GM12878 (cell line): ENCODE data around the gene SP6. TPM values are rescaled to one million over a fixed set of nuclear protein-coding genes. Genes with fewer than 3 reads are reported as not detected.

Experiments
- ATAC-seq: fragments of 200-7000 bp; cut with Tn5 transposase; 3 replicates; pipeline ENCODE4 v1.9.1; 2020; ENCODE audit warnings: mild to moderate bottlenecking, moderate library complexity
- BruUV-seq: library from RNA; stranded (reverse); fragments of 400-500 nt; replicated peaks from 2 replicates; lab custom pipeline; 2021; lab: Mats Ljungman, UMichigan
- CTCF ChIA-PET: fragments of 300-600 bp; sonication (Branson Sonifier 250); formaldehyde crosslinking; extraction: SDS; loops from one replicate; lab custom pipeline; 2021; ENCODE audit warnings: inconsistent platforms; lab: Yijun Ruan, JAX
- POLR2A ChIA-PET: fragments of 350-600 bp; formaldehyde crosslinking; extraction: SDS; loops from one replicate; lab custom pipeline; 2021; ENCODE audit warnings: inconsistent platforms; lab: Charles Lee
- RAD21 ChIA-PET: fragments of 300-600 bp; sonication (Branson Sonifier 250); formaldehyde crosslinking; loops from one replicate; lab custom pipeline; 2023; ENCODE audit warnings: antibody characterized with exemption; ENCODE audit not compliant: unreplicated experiment; lab: Charles Lee
- SMC1A ChIA-PET: fragments of 300-600 bp; sonication (Branson Sonifier 250); formaldehyde crosslinking; loops from one replicate; lab custom pipeline; 2023; ENCODE audit not compliant: unreplicated experiment, uncharacterized antibody; lab: Charles Lee
- DNase-seq: peaks from one replicate; pipeline ENCODE4 v3.0.0-alpha.2; 2011; ENCODE audit warnings: low read depth, low spot score
- FAIRE-seq: peaks from 3 replicates; lab custom pipeline; 2011; peaks lifted over from hg19 to GRCh38; lab: Jason Lieb, UNC
- H2AFZ ChIP-seq: 2 replicates; pipeline ENCODE4 v1.6.0; 2011; ENCODE audit warnings: low read depth, low read length, control low read depth; ENCODE audit not compliant: control insufficient read depth
- H3K27ac ChIP-seq: 2 replicates; pipeline ENCODE4 v1.5.1; 2011; ENCODE audit warnings: control low read depth; ENCODE audit not compliant: control insufficient read depth, insufficient read depth
- H3K27me3 ChIP-seq, 2 experiments: replicated peaks in 1 of 2; 2 replicates each; pipeline versions ENCODE4 v1.6.0 to v1.6.1; 2011; ENCODE audit warnings: low read length in 1 of 2; ENCODE audit not compliant: control insufficient read depth in 2 of 2, insufficient read depth in 2 of 2
- H3K36me3 ChIP-seq, 2 experiments: 2 replicates each; pipeline ENCODE4 v1.5.1; 2011; ENCODE audit warnings: low read length in 1 of 2; ENCODE audit not compliant: control insufficient read depth in 2 of 2, insufficient read depth in 2 of 2
- H3K4me1 ChIP-seq: 2 replicates; pipeline ENCODE4 v1.6.1; 2011; ENCODE audit warnings: mild to moderate bottlenecking, low read length, moderate library complexity, mixed read lengths; ENCODE audit not compliant: control insufficient read depth, insufficient read depth
- H3K4me2 ChIP-seq: 2 replicates; pipeline ENCODE4 v1.6.0; 2011; ENCODE audit warnings: control low read depth; ENCODE audit not compliant: control insufficient read depth, insufficient read depth
- H3K4me3 ChIP-seq: fragments of 200-600 bp; sonication (generic); 2 replicates; pipeline ENCODE4 v1.5.1; 2016
- H3K79me2 ChIP-seq: 2 replicates; pipeline ENCODE4 v1.6.0; 2011; ENCODE audit warnings: low read length; ENCODE audit not compliant: control insufficient read depth, insufficient read depth
- H3K9ac ChIP-seq: 2 replicates; pipeline ENCODE4 v1.8.0; 2011; ENCODE audit warnings: low read length, control low read depth, mixed read lengths; ENCODE audit not compliant: control insufficient read depth, insufficient read depth
- H3K9me3 ChIP-seq: replicated peaks from 3 replicates; pipeline ENCODE4 v1.5.1; 2011; ENCODE audit warnings: mild to moderate bottlenecking, low read length; ENCODE audit not compliant: control insufficient read depth, insufficient read depth
- H4K20me1 ChIP-seq: 2 replicates; pipeline ENCODE4 v1.6.0; 2011; ENCODE audit not compliant: control insufficient read depth, insufficient read depth
- BRCA1 ChIP-seq: IDR thresholded peaks from 2 replicates; pipeline ENCODE4 v1.6.1; 2011; ENCODE audit warnings: low read depth, low read length, improper control_type of control experiment
- HCFC1 ChIP-seq: fragments of 150-350 bp; IDR thresholded peaks from 2 replicates; pipeline ENCODE4 v1.6.1; 2014; ENCODE audit warnings: low read length
- HDAC6 ChIP-seq: fragments of 200-600 bp; sonication (generic); IDR thresholded peaks from one replicate; pipeline ENCODE4 v1.8.0; 2017; ENCODE audit warnings: antibody characterized with exemption; ENCODE audit not compliant: unreplicated experiment
- JUNB ChIP-seq: IDR thresholded peaks from 2 replicates; pipeline ENCODE4 v1.6.1; 2016; ENCODE audit warnings: antibody characterized with exemption, mild to moderate bottlenecking
- KDM1A ChIP-seq: fragments of 200-600 bp; sonication (generic); IDR thresholded peaks from 2 replicates; pipeline ENCODE4 v1.6.1; 2016; ENCODE audit warnings: borderline replicate concordance
- MYB ChIP-seq: fragments of 150-350 bp; IDR thresholded peaks from 2 replicates; pipeline ENCODE4 v1.6.1; 2014; ENCODE audit warnings: mild to moderate bottlenecking, low read depth, low read length, borderline replicate concordance
- NBN ChIP-seq: fragments of 450-650 bp; IDR thresholded peaks from 2 replicates; pipeline ENCODE4 v1.6.1; 2016
- NFYA ChIP-seq: IDR thresholded peaks from 2 replicates; pipeline ENCODE4 v1.6.1; 2011; ENCODE audit warnings: low read depth, mild to moderate bottlenecking, low read length, improper control_type of control experiment, borderline replicate concordance
- NR2C2 ChIP-seq: IDR thresholded peaks from 2 replicates; pipeline ENCODE4 v1.6.1; 2011; ENCODE audit warnings: borderline replicate concordance, low read depth; ENCODE audit not compliant: control insufficient read depth, insufficient read length
- NR2F1 ChIP-seq: fragments of 450-650 bp; conservative IDR thresholded peaks from 2 replicates; pipeline ENCODE4 v1.6.1; 2017; ENCODE audit warnings: mild to moderate bottlenecking
- NRF1 ChIP-seq: conservative IDR thresholded peaks from 2 replicates; pipeline ENCODE4 v1.6.1; 2011; ENCODE audit warnings: mild to moderate bottlenecking, low read depth, low read length, improper control_type of control experiment
- PAX5 ChIP-seq: IDR thresholded peaks from 2 replicates; pipeline ENCODE4 v1.6.1; 2011; ENCODE audit warnings: low read depth, low read length, borderline replicate concordance
- POLR2A ChIP-seq: IDR thresholded peaks from 2 replicates; pipeline ENCODE4 v1.6.1; 2011; ENCODE audit warnings: low read depth, mild to moderate bottlenecking, low read length
- SIN3A ChIP-seq: IDR thresholded peaks from 2 replicates; pipeline ENCODE4 v1.6.1; 2012; ENCODE audit warnings: low read depth, low read length, improper control_type of control experiment
- SKIL ChIP-seq: fragments of 450-650 bp; IDR thresholded peaks from 2 replicates; pipeline ENCODE4 v1.6.1; 2017; ENCODE audit warnings: mild to moderate bottlenecking, low read depth, inconsistent platforms; ENCODE audit not compliant: poor library complexity, severe bottlenecking
- SP1 ChIP-seq: IDR thresholded peaks from one replicate; pipeline ENCODE4 v1.6.1; 2011; ENCODE audit warnings: low read depth, low read length
- ZNF217 ChIP-seq: fragments of 450-650 bp; IDR thresholded peaks from 2 replicates; pipeline ENCODE4 v1.6.1; 2017; ENCODE audit warnings: antibody characterized with exemption, mild to moderate bottlenecking
- ZZZ3 ChIP-seq: IDR thresholded peaks from 2 replicates; pipeline ENCODE4 v1.6.1; 2011; ENCODE audit warnings: low read depth; ENCODE audit not compliant: control insufficient read depth, insufficient read length
- whole genome bisulfite sequencing: methylation state at CpG from one replicate; pipeline ENCODE4 v1.1.6; 2016; ENCODE audit warnings: low lambda C conversion rate; ENCODE audit not compliant: insufficient replicate concordance, insufficient coverage; ENCODE audit errors: missing lambda C conversion rate; 5-methylcytosine and 5-hydroxymethylcytosine counted together
- in situ Hi-C: fragments of 300-500 bp; cut with MboI; formaldehyde crosslinking; loops from 9 replicates; pipeline ENCODE4 v1.14.3; 2018; ENCODE audit warnings: mixed read lengths
- intact Hi-C: fragments of 100-400 bp; cut with micrococcal nuclease; formaldehyde crosslinking; loops from one replicate; pipeline ENCODE4 v1.14.2; 2022; ENCODE audit not compliant: unreplicated experiment
- polyA plus RNA-seq, 11 experiments: library from polyadenylated mRNA; depleted of rRNA in 4 of 11; unstranded in 6 of 11; stranded (reverse) in 5 of 11; fragments of >200 nt; fragmentation: Nextera tagmentation in 4 of 11; fragmentation: Illumina TruSeq in 1 of 11; extraction: Ambion mirVana in 4 of 11; extraction: Trizol in 1 of 11; gene quantifications; 1 replicate in 1 of 11; 2 replicates in 10 of 11; pipeline versions ENCODE4 v1.2.1 to v1.2.3, GENCODE V29; 2011 to 2016; ENCODE audit warnings: inconsistent platforms in 2 of 11, missing spikeins in 2 of 11, low read depth in 1 of 11
- total RNA-seq, 4 experiments: library from RNA; depleted of rRNA in 3 of 4; stranded (reverse); fragments of >200 nt in 3 of 4; fragmentation: Illumina TruSeq in 1 of 4; extraction: Trizol in 1 of 4; gene quantifications; 2 replicates each; pipeline versions ENCODE4 v1.2.1 to v1.2.3, GENCODE V29; 2013 to 2021
- TF ChIP-seq, protein P1 (sequence below): fragments of 450-650 bp; formaldehyde crosslinking; IDR thresholded peaks from 2 replicates; pipeline ENCODE4 v1.5.0; 2022; ENCODE audit warnings: mild to moderate bottlenecking, missing genetic modification characterization

SP6 gene
- total and polyA plus RNA-seq, 10 of the 15 experiments (the other 5 are each of a cell fraction or from before 2014, with no cell fraction given) = 0.05 to 0.15 (median 0.06) TPM; not detected in 7

GRCh38 chr17:47815106-47815918 is 35.7 kb downstream of the SP6 start:
- ChIA-PET POLR2A (no interaction called here), CTCF (interaction anchor here (0.8 kb wide), 1 partner anchor 14 kb away, joined by 6 read pairs; no protein-coding TSS in a partner anchor), RAD21 (no interaction called here), SMC1A (no interaction called here)
- Histone ChIP-seq H3K9me3 (no peaks in the 10 kb centered on the region), H3K9ac (no peak overlapping the region), H3K27ac (no peak overlapping the region), H3K4me2 (no peak overlapping the region), H3K4me1 (no peaks in the 10 kb centered on the region), H2AFZ (no peak overlapping the region), H4K20me1 (no peaks in the 10 kb centered on the region), H3K27me3 (no peaks in the 10 kb centered on the region), H3K4me3 (no peak overlapping the region), H3K79me2 (no peaks in the 10 kb centered on the region), H3K36me3 (peaks cover 3 to 11% of the 10 kb centered on the region in 2 experiments; a peak in 3 of 4 replicates)
- TF ChIP-seq NR2F1 = no peak
- no peak for TF ChIP-seq NRF1
- TF ChIP-seq POLR2A = no peak
- TF ChIP-seq NFYA = no peak
- no peak for TF ChIP-seq SP1
- TF ChIP-seq SIN3A = no peak
- no peak for TF ChIP-seq NR2C2
- no peak for TF ChIP-seq SKIL
- TF ChIP-seq HDAC6 = no peak
- no peak for TF ChIP-seq KDM1A
- no peak for TF ChIP-seq PAX5
- no peak for TF ChIP-seq ZNF217
- TF ChIP-seq, protein P1, sequence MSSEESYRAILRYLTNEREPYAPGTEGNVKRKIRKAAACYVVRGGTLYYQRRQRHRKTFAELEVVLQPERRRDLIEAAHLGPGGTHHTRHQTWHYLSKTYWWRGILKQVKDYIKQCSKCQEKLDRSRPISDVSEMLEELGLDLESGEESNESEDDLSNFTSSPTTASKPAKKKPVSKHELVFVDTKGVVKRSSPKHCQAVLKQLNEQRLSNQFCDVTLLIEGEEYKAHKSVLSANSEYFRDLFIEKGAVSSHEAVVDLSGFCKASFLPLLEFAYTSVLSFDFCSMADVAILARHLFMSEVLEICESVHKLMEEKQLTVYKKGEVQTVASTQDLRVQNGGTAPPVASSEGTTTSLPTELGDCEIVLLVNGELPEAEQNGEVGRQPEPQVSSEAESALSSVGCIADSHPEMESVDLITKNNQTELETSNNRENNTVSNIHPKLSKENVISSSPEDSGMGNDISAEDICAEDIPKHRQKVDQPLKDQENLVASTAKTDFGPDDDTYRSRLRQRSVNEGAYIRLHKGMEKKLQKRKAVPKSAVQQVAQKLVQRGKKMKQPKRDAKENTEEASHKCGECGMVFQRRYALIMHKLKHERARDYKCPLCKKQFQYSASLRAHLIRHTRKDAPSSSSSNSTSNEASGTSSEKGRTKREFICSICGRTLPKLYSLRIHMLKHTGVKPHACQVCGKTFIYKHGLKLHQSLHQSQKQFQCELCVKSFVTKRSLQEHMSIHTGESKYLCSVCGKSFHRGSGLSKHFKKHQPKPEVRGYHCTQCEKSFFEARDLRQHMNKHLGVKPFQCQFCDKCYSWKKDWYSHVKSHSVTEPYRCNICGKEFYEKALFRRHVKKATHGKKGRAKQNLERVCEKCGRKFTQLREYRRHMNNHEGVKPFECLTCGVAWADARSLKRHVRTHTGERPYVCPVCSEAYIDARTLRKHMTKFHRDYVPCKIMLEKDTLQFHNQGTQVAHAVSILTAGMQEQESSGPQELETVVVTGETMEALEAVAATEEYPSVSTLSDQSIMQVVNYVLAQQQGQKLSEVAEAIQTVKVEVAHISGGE = no peak
- no peak for TF ChIP-seq NBN
- TF ChIP-seq BRCA1 = no peak
- no peak for TF ChIP-seq JUNB
- TF ChIP-seq HCFC1 = no peak
- no peak for TF ChIP-seq ZZZ3
- no peak for TF ChIP-seq MYB
- BruUV-seq = no TSS peak
- intact Hi-C loops (no loop called here), in situ Hi-C loops (no loop called here)
- ATAC-seq (no peak), FAIRE-seq (no peak), DNase-seq (no peak)
- WGBS = 85% methylated on average over 21 of the region's 21 CpGs
